ENCODE results near the gene SHB.

- no peak for TF ChIP-seq CTCF (IDR thresholded peaks at IDR 0.05; ENCODE audit: low read length)
- no peak for TF ChIP-seq EZH2 (optimal IDR thresholded peaks at IDR 0.05; ENCODE audit: low read depth, low read length)
Observed at GRCh38 chr9:37969130-37969529, 99.9 kb downstream of the SHB start.
